8988T (cell line): ENCODE measurements around the gene ATP8B3.

Experiments
- DNase-seq: peaks from one replicate; pipeline ENCODE4 v3.0.0; 2011

Gene ATP8B3

DNA sequence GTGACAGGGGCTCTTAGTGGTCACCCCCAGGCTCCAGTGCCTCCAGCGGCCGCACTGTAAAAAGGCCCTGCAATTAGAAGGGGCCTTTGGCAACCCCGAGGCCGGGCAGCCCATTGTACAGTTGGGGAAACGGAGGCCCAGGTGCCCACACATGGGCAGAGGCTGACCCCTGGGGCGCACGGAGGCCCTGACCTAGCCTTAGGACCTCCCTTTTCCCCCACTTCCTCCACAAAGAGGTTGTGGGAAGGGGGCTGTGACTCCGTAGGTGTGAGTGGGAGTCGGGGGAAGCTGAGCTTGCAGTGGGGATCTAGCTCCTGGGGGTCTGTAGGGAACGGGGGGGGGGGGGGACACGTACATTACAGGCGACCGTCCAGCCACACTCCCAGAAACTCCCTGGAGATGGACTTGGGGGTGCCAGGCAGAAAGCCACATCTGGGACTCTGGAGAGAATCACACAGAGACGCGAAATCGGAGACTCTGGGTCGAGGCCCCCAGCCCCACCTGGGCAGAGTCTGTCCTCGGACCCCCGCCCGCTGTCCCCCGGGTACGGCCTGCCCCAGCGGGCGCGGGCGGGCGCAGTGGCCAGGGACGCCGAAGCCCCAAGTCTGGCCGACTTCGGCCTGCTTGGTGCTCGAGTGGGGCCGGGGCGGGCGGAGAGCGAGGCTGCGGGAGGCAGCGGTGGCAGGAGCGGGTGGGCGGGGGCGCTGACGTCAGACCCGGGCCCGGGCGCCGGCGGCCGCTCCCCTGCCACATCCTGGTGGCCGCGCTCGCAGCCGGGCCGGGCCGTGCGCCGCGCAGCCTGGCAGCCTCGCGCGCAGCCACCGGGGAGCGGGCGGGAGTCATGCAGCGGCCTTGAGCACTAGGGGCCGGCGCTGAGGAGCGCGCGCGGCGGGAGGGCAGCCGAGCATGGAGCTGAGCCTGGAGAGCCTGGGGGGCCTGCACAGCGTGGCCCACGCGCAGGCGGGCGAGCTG, 59.0 kb downstream of the ATP8B3 start, which contains the start of gene ONECUT3:
Gene ONECUT3, plus strand, starts transcription at position 750 of the 972 bp plus-strand sequence. Its CDS starts 157 bp downstream, at position 907.
- DNase-seq = no peak

DNA sequence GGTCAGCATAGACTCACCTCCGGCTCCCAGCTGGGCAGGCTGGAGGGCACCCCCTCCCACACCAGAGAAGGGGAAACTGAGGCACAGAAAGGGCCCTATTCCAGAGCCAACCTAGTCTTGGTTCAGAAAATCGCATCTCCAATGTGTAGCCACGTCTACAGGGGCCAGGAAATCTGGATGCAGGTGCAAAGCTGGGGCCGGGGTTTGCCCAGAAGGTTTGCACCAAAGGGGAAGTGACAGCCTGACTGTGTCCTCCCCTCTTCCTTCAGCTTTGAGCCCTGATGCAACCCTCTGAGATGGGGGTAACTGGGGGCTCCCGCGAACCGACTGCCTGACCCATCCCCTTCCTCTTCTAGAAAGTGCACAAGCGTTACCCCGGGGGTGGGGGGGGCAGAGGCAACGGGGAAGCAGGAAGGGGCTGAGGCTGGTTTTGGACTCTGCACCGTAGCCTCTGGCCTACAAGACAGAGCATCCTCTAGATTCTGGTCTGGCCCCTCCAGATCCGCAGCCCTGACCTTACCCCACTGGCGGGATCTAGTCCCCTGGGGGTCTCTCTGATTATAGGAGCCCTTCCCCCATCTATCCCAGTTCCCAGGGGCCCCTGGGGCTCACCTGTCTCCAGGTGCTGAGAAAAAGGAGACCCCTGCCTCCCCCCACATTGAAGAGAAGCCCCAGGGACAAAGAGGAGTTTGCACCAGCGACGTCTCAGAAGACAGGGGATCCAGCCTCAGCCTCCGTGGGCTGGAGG, 59.9 kb downstream of the ATP8B3 start:
- DNase-seq = no peak

DNA sequence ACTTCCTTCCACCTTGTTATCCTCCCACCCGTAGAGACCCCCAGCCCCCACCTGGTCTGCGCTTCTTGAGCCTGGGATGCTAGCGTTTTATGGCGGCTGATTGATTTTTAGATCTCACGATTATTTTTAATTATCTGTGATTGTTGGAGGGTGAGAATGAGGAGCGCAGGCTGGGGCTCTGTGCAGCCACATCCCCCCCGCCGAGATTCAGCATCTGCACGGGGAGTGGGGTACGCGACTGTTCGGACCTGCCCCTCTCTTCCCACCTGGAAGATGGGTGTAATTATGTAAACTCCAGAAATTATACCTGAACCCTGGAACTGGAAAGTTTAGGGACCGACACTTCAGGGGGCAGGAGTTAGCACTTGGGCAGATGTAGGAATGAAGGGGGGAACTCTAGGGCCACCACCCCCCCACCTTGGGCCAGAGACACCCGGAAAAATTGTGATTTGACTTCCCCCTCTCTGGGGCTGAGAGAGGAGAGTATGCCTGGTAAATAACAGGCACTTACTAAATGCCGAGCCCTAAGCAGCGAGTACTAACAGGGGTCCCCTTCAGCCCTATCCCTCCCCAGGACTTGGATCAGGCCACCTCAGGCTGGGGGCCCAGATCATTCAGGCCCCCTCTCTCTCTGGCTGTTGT, 60.6 kb downstream of the ATP8B3 start:
- no peak for DNase-seq

DNA sequence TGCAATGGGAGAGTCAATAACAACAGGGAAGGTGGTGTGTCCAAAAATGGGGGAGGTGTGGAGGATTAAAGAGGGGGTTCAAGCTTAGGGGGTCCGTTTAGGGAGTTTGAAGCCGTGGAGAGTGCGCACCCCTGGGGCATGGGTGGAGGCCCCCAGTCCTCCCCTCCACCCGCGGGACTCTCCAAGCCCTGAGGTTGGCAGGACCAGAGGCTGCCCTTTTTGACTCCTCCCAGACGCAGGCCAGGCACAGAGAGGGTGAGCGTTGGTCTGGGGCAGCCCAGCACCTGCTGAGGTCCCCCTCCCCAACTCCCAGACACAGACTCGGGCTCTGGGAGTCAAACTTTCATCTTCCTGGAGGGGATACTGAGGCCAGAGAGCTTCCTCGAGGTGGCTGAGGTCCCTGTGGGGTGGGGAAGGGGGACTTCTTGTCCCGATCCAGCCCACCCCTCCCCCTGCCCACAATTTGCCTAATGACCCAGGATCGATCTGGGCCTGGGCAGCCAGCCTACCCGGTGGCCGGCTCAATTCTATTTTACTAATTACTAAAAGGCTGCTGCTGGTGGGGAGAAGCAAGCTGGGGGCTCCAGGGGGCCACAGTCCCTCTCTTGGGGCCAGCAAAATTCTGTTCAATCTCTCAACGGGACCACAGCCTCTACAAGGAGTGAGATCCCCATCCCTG, 61.6 kb downstream of the ATP8B3 start:
- DNase-seq = no peak

DNA sequence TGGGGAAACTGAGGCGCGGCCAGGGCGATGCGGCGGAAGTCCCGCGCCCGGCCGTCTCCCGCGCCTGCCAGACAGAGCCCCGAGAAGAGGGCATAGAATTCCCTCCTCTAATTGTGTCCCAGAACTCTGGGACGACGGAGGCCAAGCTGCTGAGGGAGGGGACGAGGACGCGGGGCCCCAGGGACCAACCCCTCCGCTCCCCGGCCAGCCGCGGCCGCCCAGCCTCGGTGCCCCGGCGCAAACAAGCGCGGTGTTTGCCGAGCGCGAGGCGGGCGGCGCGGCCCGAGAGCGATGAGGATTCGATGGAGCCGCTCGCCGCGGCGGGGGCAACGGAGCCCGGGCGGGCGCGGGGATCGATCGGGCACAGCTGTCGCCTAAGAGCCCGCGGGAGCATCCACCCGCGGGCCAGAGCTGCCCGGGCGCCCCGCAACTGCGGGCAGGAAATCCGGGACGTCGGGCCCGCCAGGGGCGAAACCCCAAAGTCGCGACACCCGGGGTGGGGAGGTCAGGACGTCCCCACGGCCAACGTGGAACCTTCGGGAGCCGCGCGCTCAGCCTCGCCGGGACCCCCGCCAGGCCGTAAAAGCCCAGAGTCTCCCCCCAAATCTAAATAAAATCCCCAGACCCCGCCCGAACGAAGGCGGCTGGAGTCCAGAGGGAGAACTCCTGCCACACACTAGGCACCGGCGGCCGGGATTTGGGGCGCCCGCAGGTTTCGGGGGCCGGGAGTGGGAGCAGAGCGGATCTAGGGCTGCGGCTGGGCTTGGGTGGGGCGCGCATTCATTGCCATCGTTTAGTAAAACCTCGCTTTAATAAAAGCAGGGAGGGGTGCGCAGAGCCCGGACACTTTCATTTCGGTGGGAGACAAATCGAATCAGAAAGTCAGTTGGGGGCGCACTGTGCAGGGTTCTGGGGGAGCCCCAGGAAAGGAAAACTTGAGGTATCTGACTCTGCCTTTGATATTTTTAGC, 62.4 kb downstream of the ATP8B3 start:
- DNase-seq = no peak

DNA sequence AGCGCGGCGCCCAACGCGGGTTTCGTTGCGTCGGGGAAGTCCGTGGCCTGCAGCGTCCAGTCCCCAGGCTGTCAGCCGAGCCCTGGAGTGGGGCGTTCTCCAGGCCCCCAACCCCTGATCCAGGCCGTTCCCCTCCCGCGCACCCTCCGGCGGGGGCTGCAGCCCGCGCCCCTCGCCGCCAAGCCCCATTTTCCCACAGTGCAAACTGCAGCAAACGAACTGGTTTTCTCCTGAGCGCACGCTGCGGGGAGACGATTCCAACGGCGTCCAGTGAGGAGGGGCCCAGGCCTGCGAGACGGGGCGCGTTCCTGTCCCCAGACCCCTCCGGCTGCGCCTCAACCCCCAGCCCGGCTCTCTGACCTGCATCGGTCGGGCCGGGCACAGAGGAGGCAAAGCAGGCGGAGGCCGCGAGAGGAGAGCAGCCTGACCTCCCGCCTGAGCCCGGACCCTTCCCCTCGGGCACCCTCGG, 63.2 kb downstream of the ATP8B3 start:
- no peak for DNase-seq

DNA sequence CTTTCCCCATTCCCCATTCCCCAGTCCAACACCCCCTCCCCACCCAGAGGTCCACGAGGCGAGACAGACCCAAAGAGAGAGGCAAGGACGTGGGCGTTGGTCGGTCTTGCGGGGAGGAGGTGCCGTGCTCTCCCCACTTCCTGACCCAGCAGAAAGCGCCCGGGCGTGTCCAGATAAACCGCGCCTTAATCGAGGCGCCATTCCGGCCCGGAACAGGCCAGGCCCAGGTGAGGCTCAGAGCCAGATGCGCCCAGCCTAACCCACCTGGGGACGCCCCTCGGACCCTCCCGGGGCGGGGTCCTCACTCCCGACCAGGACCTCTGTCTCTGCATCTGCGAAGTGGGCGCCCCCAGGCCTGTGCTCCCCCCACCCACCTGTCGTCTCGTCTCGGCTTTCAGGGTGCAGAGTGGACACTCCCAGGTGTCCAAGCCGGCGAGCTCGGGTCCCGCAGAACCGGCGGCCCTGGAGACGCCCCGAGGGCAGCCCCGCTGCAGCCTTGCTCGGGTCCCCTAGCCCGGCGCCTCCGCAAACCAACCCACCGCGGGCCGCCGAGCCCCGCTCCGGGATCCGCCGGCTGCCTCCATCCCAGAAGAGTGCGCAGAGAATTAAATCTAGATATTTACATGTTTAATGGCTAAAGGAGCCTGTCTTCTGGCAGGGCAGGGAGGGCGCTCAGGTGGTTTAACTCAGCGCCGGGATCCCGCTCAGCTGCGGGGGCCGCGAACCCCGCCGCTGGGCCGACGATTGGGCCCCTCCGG, 63.8 kb downstream of the ATP8B3 start:
- no peak for DNase-seq

DNA sequence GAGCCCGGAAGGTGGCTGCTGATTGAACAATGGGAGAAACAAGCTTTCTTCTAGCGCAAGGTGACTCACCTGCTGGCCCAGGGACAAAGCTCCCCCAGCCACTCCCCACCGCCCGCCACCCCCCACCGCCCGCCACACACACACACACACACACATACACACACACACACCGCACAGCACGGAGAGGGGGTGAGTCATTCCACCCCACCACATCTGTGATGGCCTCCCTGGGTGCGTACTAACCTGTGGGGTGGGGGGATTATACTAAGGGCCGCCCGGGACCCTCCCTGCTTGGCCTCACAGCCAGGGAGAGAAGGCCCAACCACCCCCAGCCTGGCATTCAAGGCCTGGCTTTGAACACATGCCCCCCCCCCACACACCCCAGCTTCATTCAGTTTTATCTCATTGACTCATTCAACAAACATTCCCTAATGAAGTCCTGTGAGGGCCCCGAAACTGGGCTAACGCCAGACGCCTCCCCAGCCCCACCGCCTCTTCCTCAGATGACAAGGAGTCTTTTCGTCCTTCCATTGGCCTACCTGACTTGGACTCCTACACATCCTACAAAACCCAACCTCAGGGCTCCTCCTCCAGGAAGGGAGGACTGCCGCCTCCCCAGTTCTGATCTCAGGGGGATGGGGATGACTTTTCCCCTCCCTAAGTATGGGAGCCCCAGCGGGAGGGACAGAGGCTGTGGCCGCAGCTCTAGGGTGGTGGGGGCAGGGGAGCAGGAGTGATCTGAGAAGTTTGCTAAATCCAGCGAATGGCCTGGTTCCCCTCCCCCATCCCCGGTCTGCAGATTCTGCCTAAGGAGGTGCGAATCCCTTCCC, 64.6 kb downstream of the ATP8B3 start:
- no peak for DNase-seq

DNA sequence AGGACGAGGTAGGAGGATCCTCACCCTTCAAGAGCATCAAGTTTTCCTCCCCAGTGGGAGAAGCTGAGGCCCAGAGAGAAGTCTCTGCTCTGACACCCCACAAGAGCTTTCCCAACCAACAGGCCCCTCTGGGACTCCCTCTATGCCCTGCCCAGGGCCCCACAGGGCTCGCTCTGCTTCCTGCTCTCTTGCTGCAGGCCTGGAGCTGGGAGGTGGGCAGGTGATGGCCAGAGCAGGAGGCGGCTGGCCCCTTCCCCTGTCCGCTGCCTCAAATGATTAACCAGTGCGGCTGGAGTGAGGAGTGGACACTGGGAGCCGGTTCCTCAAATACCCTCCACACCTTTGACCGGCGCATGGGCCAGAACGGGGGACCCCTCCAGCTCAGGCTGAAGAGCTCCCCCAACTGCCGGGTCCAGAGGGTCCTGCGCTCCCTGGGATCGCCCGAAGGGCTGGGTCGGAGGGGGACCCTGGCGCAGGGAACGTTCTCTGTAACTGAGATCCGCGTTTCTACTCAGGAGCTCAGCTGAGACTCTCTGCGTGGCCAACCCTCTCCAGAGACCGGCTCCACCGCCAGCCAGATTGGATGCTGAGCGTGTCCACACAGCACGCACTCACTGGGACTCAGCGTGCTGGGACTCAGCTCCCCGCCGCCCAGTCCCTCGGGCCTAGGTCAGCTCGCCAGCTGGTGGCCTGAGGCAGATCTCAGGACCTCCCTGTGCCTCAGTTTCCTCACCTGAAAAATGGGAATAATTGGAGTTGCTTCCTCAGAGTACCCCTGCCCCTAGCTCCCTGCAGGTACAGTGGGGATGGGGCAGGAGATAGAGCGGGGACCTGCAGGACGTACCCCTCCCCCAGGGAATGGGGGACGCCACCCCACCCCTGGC, 65.4 kb downstream of the ATP8B3 start:
- no peak for DNase-seq

DNA sequence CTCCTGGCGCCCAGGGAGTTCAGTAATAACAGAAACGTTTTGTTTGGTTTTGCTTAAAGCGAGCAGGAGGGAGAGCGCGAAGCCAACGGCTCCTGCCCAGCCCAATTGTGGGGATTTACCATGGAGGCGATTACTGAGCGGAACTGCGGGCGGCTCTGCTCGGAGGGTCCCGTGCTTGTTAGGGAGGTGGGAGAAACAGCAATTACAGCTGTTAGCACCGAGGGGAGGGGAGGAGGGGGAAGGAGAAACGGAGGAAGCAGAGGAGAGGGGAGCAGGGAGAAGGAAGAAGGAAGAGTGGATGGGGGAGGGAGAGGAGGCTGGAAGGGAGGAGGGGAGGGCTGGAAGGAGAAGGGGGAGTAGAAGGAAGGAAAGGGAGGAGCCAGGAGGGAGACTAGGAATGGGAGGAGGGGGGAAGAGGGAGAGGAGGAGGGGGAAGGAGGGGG, 66.5 kb downstream of the ATP8B3 start:
- DNase-seq = no peak

DNA sequence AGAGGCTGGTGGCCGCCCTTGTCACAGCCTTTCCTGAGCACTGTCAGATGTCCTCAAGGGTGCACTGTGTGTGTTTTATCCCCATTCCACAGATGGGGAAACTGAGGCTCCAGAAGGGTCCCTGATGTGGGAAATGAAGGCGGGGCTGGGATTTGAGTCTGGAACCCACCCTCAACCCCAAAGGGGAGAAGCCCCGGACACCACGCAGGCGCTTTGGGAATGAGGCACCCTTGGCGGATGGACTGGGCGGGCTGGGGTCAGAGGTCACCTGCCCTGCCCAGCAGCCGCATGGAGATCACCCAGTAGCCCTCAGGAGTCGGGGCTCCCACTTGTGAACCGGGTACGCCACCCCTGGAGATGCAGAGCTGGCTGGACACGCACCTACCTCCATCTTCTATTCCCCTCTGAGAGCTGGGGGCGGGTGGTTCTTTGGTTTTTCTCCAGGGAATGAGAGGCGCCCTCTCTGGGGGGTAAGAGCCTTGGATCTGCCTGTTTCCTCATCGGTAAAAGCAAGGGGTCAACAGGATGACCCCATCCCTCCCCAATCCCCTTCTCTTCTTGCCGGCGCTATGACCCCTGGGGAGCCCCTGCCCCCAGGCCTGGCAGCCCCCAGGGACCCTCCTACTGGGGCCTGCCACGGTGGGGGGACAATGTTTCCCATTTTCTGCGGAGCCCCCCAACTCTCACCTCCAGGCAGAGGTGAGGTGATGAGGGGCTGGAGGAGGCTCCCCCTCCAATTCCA, 67.1 kb downstream of the ATP8B3 start:
- DNase-seq = no peak

DNA sequence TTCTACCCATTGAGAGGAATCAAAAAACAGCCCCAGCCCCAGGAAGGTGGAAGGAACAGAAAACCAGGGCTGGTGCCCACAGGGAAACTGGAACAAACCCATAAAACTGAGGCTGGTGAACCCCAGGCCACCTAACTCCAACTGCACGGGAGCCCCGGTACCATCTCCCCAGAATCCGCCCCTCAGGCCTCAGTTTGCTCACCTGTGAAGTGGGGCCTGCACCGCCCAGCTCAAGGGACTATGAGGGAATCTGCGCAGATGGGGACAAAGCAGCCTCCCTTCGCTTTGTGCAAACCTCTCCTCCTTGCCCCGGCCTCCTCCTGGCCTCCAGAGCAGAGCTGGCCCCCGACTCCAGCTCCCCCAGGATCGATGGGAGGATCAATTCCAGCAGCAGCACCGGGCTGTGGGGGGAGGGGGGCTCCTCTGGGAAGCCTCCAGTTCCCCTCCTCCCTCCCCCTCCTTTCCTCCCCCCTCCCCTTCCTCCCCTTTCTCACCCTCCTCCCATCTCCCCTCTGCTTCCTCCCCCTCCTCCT, 67.9 kb downstream of the ATP8B3 start:
- DNase-seq = no peak

DNA sequence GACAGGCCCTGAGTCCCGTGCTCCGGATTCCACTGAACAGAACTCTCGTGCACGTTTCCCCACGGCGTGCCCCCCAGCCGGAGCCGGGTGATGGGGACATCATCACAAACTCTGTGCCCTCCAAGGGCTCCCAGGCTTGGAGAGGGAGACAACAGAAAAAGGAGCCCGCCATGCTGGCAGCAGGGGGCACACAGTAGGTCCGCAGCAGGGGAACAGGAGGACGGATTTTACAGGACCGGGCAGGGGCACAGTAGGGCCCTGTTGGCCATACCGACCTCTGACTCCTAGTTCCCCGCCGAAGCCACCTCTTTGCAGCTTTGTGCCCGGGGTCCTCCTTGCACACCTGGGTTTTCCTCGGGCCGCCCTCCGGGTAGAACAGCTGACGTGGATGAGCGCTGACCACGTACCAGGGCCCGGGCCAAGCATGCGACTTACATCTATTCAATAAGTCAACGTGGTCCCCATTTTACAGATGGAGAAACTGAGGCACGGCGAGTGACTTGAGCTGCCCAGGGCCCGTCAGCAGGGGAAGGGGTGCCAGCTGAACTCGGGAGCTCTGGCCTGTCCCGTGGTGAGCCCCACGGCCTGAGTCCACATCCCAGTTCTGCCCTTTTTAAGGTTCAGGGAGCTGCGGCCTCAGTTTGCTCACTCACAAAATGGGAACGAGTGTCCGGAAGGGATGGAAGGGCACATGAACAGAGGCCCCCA, 68.9 kb downstream of the ATP8B3 start:
- DNase-seq = no peak

DNA sequence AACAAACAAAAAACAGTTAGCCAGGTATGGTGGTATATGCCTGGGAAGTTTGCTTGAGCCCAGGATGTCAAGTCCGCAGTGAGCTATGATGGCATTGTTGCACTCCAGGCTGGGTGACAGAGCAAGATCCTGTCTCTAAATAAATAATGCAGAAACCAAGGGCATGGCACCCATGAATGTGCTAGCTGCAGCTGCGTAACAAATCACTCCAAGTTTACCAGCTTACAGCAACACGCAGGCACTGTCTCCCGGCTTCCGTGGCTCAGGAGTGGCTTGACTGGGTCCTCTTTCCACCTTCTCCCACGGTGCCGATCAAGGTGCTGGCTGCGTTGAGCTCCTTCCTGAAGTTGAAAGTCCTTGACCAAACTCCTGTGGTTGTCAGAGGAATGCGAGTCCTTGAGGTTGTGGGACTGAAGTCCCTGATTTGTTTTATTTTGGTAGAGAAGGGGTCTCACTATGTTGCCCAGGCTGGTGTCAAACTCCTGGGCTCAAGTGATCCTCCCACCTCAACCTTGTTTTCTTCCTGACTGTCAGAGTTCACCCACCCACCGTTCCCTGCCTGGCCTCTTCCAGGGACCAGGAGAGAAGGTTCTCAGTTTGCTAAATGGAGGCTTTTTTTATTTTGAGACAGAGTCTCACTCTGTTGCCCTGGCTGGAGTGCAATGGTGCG, 72.0 kb downstream of the ATP8B3 start:
- no peak for DNase-seq

DNA sequence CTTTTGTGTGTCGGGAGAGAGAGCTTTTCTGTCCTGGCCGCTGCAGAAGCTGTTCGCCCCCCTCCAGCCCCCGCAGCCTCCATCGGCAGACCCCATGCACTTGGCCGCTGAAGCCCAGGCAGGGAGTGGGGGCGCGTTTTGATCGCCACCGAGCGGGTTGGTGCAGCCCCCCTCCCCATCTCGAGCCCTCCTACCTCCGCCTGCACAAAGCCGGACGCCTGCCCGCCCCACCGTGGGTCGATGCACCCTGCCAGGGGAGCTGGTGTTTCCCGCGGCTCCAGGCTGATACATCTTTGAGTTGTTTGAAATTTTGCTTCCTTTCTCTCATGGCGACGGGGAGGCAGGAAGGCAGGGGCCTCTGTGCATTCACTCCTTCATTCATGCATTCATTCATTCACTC, 75.1 kb downstream of the ATP8B3 start:
- no peak for DNase-seq

DNA sequence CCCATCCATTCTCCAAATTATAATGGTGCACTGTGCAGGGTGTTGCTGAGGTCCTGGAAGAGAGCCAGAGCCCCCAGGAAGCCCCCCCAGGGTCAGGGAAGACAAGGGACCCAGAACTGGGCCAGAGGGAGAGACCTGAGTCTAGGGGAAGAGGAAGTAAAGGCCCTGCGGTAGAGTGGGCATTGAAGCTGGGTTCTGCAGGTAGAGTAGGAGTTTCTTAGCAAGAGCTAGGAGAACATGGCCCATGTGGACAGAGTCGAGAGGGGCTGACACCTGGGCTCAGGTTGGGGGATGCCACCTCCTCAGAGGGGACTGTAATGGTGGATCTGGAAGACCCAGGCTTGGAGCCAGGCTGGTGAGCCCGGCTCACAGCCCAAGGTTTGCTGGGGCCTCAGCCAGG, 75.8 kb downstream of the ATP8B3 start:
- no peak for DNase-seq
